Vagina (tissue), 2 donors: ENCODE data around the gene KCNS1. TPM values are rescaled to one million over a fixed set of nuclear protein-coding genes. Genes with fewer than 3 reads are reported as not detected.

ENCODE experiments used
- DNase-seq, 2 donors: peaks; one replicate each; pipeline ENCODE4 v3.0.0-alpha.2; 2017; ENCODE audit errors: extremely low spot score in 2 of 2
- H3K27ac ChIP-seq: fragments of 200-600 bp; sonication (generic); one replicate; pipeline ENCODE4 v1.5.1; 2019
- H3K27me3 ChIP-seq: fragments of 200-600 bp; sonication (generic); one replicate; pipeline ENCODE4 v1.5.1; 2019
- H3K36me3 ChIP-seq, 2 donors: fragments of 200-600 bp; sonication (generic); one replicate each; pipeline ENCODE4 v1.5.1; 2017 to 2019
- H3K4me1 ChIP-seq: fragments of 200-600 bp; sonication (generic); one replicate; pipeline ENCODE4 v1.5.1; 2019
- H3K4me3 ChIP-seq, 2 donors: fragments of 200-600 bp; sonication (generic); 1 replicate in 1 of 2; 2 replicates in 1 of 2; pipeline ENCODE4 v1.5.1; 2016 to 2019
- H3K9me3 ChIP-seq: fragments of 200-600 bp; sonication (generic); one replicate; pipeline ENCODE4 v1.5.1; 2019
- POLR2A ChIP-seq, 2 donors: fragments of 450-650 bp; IDR thresholded peaks; one replicate each; pipeline ENCODE4 v1.6.1; 2017; ENCODE audit warnings: antibody characterized with exemption in 2 of 2, mild to moderate bottlenecking in 2 of 2, moderate library complexity in 2 of 2
- POLR2AphosphoS5 ChIP-seq, 2 donors: sonication (generic); formaldehyde crosslinking; IDR thresholded peaks; one replicate each; pipeline ENCODE4 v1.9.0; 2017; ENCODE audit warnings: antibody characterized with exemption in 2 of 2, mild to moderate bottlenecking in 2 of 2, low read depth in 1 of 2; ENCODE audit not compliant: insufficient read depth in 1 of 2
- intact Hi-C: fragments of 100-400 bp; cut with DNase I; formaldehyde crosslinking; loops from one replicate; pipeline ENCODE4 v1.15.1; 2023
- total RNA-seq: library from RNA; depleted of rRNA; stranded (reverse); fragments of >200 nt; gene quantifications from one replicate; pipeline ENCODE4 v1.2.3, GENCODE V29; 2016
- TF ChIP-seq, protein P1 (sequence below), 3 experiments: fragments of 450-650 bp in 2 of 3; fragments of 200-600 bp in 1 of 3; sonication (generic) in 1 of 3; IDR thresholded peaks; one replicate each; pipeline ENCODE4 v1.5.1; 2017 to 2019; ENCODE audit warnings: antibody characterized with exemption in 3 of 3, mild to moderate bottlenecking in 2 of 3, moderate library complexity in 2 of 3

Gene KCNS1
- total RNA-seq, 1 donor from 2014 or later = not detected

GRCh38 chr20:45109634-45110033 lies 8.7 kb upstream of the KCNS1 start:
- Histone ChIP-seq H3K4me1 (no peaks in the 10 kb centered on the region), H3K9me3 (no peaks in the 10 kb centered on the region), H3K36me3 (no peaks in the 10 kb centered on the region), H3K27me3 (no peaks in the 10 kb centered on the region), H3K4me3 (no peak overlapping the region), H3K27ac (no peak overlapping the region)
- intact Hi-C loops = no loop called here
- TF ChIP-seq POLR2A (IDR thresholded peaks at IDR 0.05) (no peak), POLR2AphosphoS5 (IDR thresholded peaks at IDR 0.05; ENCODE audit: insufficient read depth in 1 of 2, low read depth in 1 of 2) (no peak)
- TF ChIP-seq, protein P1, sequence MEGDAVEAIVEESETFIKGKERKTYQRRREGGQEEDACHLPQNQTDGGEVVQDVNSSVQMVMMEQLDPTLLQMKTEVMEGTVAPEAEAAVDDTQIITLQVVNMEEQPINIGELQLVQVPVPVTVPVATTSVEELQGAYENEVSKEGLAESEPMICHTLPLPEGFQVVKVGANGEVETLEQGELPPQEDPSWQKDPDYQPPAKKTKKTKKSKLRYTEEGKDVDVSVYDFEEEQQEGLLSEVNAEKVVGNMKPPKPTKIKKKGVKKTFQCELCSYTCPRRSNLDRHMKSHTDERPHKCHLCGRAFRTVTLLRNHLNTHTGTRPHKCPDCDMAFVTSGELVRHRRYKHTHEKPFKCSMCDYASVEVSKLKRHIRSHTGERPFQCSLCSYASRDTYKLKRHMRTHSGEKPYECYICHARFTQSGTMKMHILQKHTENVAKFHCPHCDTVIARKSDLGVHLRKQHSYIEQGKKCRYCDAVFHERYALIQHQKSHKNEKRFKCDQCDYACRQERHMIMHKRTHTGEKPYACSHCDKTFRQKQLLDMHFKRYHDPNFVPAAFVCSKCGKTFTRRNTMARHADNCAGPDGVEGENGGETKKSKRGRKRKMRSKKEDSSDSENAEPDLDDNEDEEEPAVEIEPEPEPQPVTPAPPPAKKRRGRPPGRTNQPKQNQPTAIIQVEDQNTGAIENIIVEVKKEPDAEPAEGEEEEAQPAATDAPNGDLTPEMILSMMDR (IDR thresholded peaks at IDR 0.05) = no peak
- DNase-seq = no peak

- intact Hi-C loops = no loop called here
- Histone ChIP-seq H3K36me3 (no peaks in the 10 kb centered on the region), H3K9me3 (no peaks in the 10 kb centered on the region), H3K4me1 (peaks cover 6% of the 10 kb centered on the region), H3K4me3 (no peak overlapping the region), H3K27ac (no peak overlapping the region), H3K27me3 (no peaks in the 10 kb centered on the region)
- DNase-seq = no peak
- TF ChIP-seq POLR2A (IDR thresholded peaks at IDR 0.05) (no peak), POLR2AphosphoS5 (IDR thresholded peaks at IDR 0.05; ENCODE audit: insufficient read depth in 1 of 2, low read depth in 1 of 2) (no peak)
- TF ChIP-seq, protein P1 (IDR thresholded peaks at IDR 0.05) = no peak
These were observed 4.4 kb upstream of the KCNS1 start for GRCh38 chr20:45105317-45105716.

DNA sequence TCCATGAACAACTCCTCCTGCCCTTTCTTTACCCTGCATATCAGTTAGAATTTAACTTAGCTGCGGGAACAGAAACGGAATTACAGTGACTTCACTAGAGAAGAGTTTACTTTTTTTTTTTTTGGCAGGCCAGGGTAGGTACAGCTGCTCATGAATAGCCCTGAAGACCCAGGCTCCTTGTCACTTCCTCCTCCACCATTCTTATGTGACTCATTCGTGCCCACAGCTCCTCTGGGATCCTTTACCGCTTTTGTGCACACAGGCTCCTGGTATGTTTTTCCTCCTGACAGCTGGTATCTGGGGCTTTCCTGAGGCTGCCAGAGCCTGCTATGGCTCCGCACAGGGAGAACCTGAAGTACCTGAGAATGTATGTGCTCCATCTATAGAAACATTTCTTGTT lies 3.9 kb upstream of the KCNS1 start:
- Histone ChIP-seq H3K27me3 (no peaks in the 10 kb centered on the region), H3K27ac (no peak overlapping the region), H3K36me3 (no peaks in the 10 kb centered on the region), H3K4me1 (peaks cover 6% of the 10 kb centered on the region), H3K9me3 (no peaks in the 10 kb centered on the region), H3K4me3 (no peak overlapping the region)
- TF ChIP-seq POLR2AphosphoS5 (IDR thresholded peaks at IDR 0.05; ENCODE audit: insufficient read depth in 1 of 2, low read depth in 1 of 2) (no peak), POLR2A (IDR thresholded peaks at IDR 0.05) (no peak)
- TF ChIP-seq, protein P1 (IDR thresholded peaks at IDR 0.05) = no peak
- DNase-seq = no peak
- intact Hi-C loops = no loop called here

DNA sequence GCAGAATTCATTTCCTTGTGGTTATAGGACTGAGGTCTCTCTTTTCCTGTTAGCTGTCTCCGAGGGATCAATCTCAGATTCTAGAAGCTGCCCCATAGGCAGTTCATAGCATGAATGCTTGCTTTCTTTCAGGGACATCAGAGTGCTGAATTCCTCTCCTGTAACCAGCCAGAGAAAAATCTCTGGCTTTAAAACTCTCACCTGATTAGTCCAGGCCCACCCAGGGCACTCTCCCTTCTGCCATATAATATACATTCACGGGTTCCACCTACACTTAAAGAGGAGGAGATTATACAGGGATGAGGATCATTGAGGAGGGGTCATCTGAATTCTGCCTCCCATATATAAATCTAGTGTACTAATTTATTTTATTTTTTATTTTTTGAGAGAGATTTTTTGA lies 2.1 kb upstream of the KCNS1 start:
- DNase-seq = no peak
- H3K9me3 ChIP-seq = no peaks in the 10 kb centered on the region
- TF ChIP-seq POLR2AphosphoS5 (IDR thresholded peaks at IDR 0.05; ENCODE audit: insufficient read depth in 1 of 2, low read depth in 1 of 2) (no peak), POLR2A (IDR thresholded peaks at IDR 0.05) (no peak)
- TF ChIP-seq, protein P1 (IDR thresholded peaks at IDR 0.05) = no peak
- no peaks in the 10 kb centered on the region for H3K27me3 ChIP-seq
- H3K36me3 ChIP-seq = no peaks in the 10 kb centered on the region
- no peak overlapping the region for H3K4me3 ChIP-seq
- intact Hi-C loops = no loop called here
- peaks cover 6% of the 10 kb centered on the region for H3K4me1 ChIP-seq
- no peak overlapping the region for H3K27ac ChIP-seq

DNA sequence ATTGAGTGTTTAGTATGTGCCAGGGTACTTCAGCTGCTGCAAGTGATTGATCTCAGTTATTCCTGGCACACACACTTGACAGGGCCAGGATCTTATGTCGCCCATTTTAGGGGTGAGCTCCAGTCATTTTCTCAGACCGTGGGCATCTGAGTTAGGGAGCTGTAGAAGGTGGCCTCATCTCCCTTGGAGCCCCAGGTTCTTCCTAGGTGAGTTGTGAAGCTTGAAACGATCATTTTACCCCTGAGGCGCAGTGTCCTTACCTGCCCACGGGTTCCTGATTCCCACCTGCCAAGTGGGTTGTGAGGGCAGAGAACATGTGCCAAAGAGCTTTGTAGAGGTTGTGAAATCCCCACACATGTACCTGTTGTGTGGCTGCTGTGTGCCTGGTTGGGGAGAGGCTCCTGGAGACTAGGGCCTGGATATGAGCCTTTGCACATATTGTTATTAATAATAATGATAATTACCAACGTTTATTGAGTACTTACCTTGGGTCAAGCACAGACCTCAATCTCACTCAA lies 465 bp upstream of the KCNS1 start:
- no peak for DNase-seq

More for the DNA sequence above, 465 bp upstream of the KCNS1 start:
- H3K27ac ChIP-seq = no peak overlapping the region
- no peaks in the 10 kb centered on the region for H3K36me3 ChIP-seq
- no peak overlapping the region for H3K4me3 ChIP-seq
- H3K4me1 ChIP-seq = peaks cover 6% of the 10 kb centered on the region
- TF ChIP-seq, protein P1 (IDR thresholded peaks at IDR 0.05) = no peak
- TF ChIP-seq POLR2AphosphoS5 (IDR thresholded peaks at IDR 0.05; ENCODE audit: insufficient read depth in 1 of 2, low read depth in 1 of 2) (no peak), POLR2A (IDR thresholded peaks at IDR 0.05) (no peak)
- peaks cover 6% of the 10 kb centered on the region for H3K27me3 ChIP-seq
- H3K9me3 ChIP-seq = no peaks in the 10 kb centered on the region
- intact Hi-C loops = no loop called here
